Measurements from ENCODE around the gene GALNT14.

Gene GALNT14

DNA sequence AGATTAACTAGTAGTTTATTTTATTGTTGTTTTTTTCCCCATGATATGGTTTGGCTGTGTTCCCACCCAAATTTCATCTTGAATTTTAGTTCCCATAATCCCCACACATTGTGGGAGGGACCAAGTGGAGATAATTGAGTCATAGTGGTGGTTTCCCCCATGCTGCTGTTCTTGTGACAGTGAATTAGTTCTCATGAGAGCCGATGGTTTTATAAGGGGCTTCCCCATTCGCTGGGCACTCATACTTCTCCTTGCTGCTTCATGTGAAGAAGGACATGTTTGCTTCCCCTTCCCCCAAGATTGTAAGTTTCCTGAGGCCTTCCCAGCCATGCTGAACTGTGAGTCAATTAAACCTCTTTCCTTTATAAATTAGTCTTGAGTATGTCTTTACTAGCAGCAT is 36.5 kb downstream of the GALNT14 start:
- no peak overlapping the region for H3K27ac ChIP-seq
- no peak for TF ChIP-seq CTCF (conservative IDR thresholded peaks at IDR 0.05)

DNA sequence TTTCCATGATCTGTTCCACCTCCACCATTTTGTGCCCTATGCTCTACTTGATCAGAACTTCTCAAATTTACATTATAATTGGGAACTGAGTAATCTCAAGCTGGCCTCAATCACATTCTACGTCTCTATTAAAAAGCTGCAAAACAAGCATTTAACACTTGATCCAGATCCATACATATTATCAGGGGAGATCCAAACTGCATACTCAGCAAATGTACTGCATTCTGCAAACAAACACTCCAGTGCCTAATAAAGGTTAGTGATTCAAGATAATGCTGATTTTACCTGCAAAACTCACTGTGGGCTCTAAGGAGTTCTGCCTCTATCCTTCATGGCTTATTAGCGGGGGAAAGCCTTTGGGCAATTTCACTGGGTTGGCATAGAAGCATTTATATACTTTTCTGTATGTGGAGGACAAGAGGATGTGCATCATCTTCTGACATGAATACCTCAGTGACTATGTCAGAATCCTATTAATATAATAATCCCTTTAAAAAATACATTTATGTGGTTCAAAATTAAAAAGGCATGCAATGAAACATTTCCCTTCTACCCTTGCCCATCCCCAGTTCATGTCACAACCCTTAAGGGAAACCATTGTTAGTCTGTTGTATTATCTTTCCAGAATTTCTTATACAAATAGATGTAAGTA is 40.2 kb downstream of the GALNT14 start:
- no peak for TF ChIP-seq CTCF (conservative IDR thresholded peaks at IDR 0.05)
- no peak overlapping the region for H3K27ac ChIP-seq

DNA sequence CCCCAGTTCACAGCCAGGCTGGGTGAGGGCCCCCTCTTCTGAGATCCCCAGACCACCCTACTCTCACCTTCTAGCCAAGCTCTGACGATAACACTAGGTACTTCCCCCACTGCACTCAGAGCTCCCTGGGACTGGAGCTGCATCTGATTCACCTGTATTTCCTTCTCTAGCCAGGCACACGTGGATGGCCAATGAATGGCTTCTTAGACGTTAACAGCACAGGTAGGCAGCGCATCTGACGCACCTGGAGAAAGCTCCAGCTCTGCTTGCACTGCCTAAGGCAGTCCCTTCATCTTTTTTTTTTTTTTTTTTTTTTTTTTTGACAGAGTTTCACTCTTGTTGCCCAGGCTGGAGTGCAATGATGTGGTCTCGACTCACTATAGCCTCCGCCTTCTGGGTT is 48.1 kb downstream of the GALNT14 start:
- no peak for TF ChIP-seq CTCF (conservative IDR thresholded peaks at IDR 0.05)
- no peak overlapping the region for H3K27ac ChIP-seq

- TF ChIP-seq CTCF (conservative IDR thresholded peaks at IDR 0.05): peak; percentile 41; the same call in 1 of the 2 replicates
- H3K27ac ChIP-seq: no peak overlapping the region
These were observed 48.6 kb downstream of the GALNT14 start for GRCh38 chr2:31089645-31090044.

- TF ChIP-seq CTCF (conservative IDR thresholded peaks at IDR 0.05): no peak
- no peak overlapping the region for H3K27ac ChIP-seq
These were observed 49.6 kb downstream of the GALNT14 start for GRCh38 chr2:31088504-31089195.

DNA sequence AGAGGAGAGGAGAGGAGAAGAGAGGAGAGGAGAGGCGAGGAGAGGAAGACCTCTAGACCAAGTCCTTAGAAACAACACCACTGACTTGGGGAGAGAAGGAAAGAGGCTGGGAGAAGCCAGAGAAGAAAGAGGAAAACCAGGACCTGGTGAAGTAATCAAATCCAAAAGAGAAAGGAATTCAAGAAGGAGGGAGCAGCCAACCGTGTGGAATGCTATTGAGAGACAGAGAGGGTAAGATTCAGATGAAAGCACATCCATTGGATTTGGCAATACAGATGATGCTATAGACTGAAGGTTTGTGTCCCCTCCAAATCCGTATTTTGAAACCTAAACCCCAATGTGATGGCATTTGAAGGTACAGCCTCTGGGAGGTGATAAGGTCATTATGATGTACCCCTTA is 50.7 kb downstream of the GALNT14 start:
- no peak overlapping the region for H3K27ac ChIP-seq
- no peak for TF ChIP-seq CTCF (conservative IDR thresholded peaks at IDR 0.05)

DNA sequence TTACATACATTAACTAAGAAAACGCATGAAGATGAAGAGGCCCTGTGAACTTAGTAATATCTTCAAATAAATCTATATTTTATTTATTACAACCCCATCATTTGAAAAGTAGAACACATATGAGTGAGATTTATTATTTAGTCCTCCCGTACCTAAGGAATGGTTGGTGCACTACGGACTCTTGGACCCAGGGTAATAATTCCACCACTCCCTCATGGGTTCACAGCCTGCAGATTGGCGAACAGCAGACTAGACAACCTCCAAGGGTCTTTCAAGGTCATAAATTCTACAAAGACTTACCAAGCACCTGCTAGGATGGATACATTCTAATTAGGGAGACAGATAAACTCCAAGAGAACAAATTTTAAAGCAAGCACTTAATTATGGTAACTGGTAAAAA is 51.6 kb downstream of the GALNT14 start:
- no peak overlapping the region for H3K27ac ChIP-seq
- TF ChIP-seq CTCF (conservative IDR thresholded peaks at IDR 0.05): no peak

Measured in VCaP (cell line).